HepG2 (cell line): ENCODE measurements around the gene CD96. TPM values are rescaled to one million over a fixed set of nuclear protein-coding genes. Genes with fewer than 3 reads are reported as not detected.

ENCODE experiments used
- CCDC6 ChIP-seq: sonication (generic); formaldehyde crosslinking; IDR thresholded peaks from 2 replicates; pipeline ENCODE4 v1.8.1; 2022; ENCODE audit warnings: mild to moderate bottlenecking, missing genetic modification reagents, moderate library complexity
- CTCF ChIP-seq: sonication (generic); formaldehyde crosslinking; IDR thresholded peaks from 2 replicates; pipeline ENCODE4 v1.5.0; 2020; ENCODE audit warnings: mild to moderate bottlenecking, missing genetic modification reagents, moderate library complexity
- EHMT2 ChIP-seq: fragments of 200-600 bp; sonication (generic); IDR thresholded peaks from 2 replicates; pipeline ENCODE4 v1.7.0; 2017; ENCODE audit warnings: antibody characterized with exemption, low read depth, low read length, borderline replicate concordance
- SMC3 ChIP-seq: IDR thresholded peaks from 2 replicates; pipeline ENCODE4 v1.6.1; 2011; ENCODE audit warnings: low read length, improper control_type of control experiment
- ZBTB40 ChIP-seq, 2 experiments: fragments of 450-650 bp in 1 of 2; sonication (generic) in 1 of 2; formaldehyde crosslinking in 1 of 2; IDR thresholded peaks; 2 replicates each; pipeline versions ENCODE4 v1.6.1 to v1.8.0; 2016 to 2022; ENCODE audit warnings: antibody characterized with exemption in 1 of 2, mild to moderate bottlenecking in 1 of 2, missing genetic modification reagents in 1 of 2
- ZIK1 ChIP-seq: sonication (generic); formaldehyde crosslinking; IDR thresholded peaks from 2 replicates; pipeline ENCODE4 v1.5.0; 2020; ENCODE audit warnings: mild to moderate bottlenecking, low read depth, missing genetic modification reagents, borderline replicate concordance
- ZNF792 ChIP-seq: IDR thresholded peaks from 2 replicates; pipeline ENCODE4 v1.6.1; 2016
- ZSCAN22 ChIP-seq: sonication (generic); formaldehyde crosslinking; IDR thresholded peaks from 2 replicates; pipeline ENCODE4 v1.4.0; 2020; ENCODE audit warnings: mild to moderate bottlenecking, missing genetic modification reagents
- polyA plus RNA-seq, 8 experiments: library from polyadenylated mRNA; depleted of rRNA in 3 of 8; stranded (reverse) in 7 of 8; unstranded in 1 of 8; fragments of >200 nt; fragmentation: Illumina TruSeq in 4 of 8; extraction: Trizol in 4 of 8; gene quantifications; 2 replicates each; pipeline versions ENCODE4 v1.2.1 to v1.2.3, GENCODE V29; 2011 to 2016; ENCODE audit warnings: low read depth in 4 of 8, missing spikeins in 1 of 8, mixed read lengths in 1 of 8; ENCODE audit not compliant: insufficient read depth in 1 of 8
- total RNA-seq, 5 experiments: library from RNA; depleted of rRNA; stranded (reverse); fragments of >200 nt; fragmentation: Illumina TruSeq; extraction: Trizol; gene quantifications; 2 replicates each; pipeline ENCODE4 v1.2.3, GENCODE V29; 2016; ENCODE audit warnings: low read depth in 1 of 5

CD96 gene
- total and polyA plus RNA-seq, 2 of the 13 experiments (the other 11 are each of a cell fraction or from before 2014, with no cell fraction given): not detected

GRCh38 chr3:111691293-111691909, 149.4 kb downstream of the CD96 start (continued):
- TF ChIP-seq CTCF (CRISPR knock-in tag) (peak; percentile 63), ZSCAN22 (CRISPR knock-in tag) (no peak), ZBTB40 (IDR thresholded peaks at IDR 0.05) (no peak), ZBTB40 (CRISPR knock-in tag; IDR thresholded peaks at IDR 0.05) (no peak), ZIK1 (CRISPR knock-in tag) (no peak), SMC3 (peak; percentile 69), CCDC6 (CRISPR knock-in tag) (no peak), EHMT2 (no peak), ZNF792 (no peak)
